ENCODE measurements around the gene ZNF423. TPM values are rescaled to one million over a fixed set of nuclear protein-coding genes. Genes with fewer than 3 reads are reported as not detected.
"Not testable (repeated sequence)": the region's sequence is repeated elsewhere in the genome, so short reads cannot be mapped to it uniquely, and the experiment has no call there.

Gene ZNF423
- total and polyA plus RNA-seq, 2 donors = 6.4 to 14.0 TPM

DNA sequence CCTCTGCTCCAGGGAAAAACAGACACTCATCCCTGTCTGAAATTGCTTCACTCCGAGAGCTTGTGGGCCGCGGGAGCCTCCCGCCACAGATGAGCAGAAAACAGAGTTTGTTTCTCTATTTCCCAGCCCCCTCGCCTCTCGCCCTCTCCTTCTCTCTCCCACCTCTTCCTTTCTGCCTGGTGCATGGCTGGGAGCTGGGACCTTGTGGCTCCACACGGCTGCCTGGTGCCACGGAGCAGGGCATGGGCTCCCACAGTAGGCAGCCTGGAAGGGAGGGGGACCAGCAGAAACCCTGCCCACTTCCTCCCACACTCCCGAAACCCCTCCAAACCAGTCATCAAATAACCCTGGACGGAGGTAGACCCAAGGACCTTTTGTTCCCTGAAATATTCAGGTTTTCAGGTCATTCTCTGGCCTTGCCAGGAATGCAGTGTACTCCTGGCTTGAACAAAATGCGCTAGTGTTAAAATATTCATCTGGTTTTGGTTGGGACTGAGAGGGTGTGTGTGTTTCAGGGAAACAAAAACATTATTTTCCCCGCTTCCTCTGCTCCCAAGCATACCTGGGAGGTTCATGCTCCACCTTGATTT is 277.4 kb downstream of the ZNF423 start:
- H3K4me1 ChIP-seq (ENCODE audit: insufficient read depth) = peaks cover 2% of the 10 kb centered on the region
- WGBS = 91% methylated on average over 12 of the region's 12 CpGs

DNA sequence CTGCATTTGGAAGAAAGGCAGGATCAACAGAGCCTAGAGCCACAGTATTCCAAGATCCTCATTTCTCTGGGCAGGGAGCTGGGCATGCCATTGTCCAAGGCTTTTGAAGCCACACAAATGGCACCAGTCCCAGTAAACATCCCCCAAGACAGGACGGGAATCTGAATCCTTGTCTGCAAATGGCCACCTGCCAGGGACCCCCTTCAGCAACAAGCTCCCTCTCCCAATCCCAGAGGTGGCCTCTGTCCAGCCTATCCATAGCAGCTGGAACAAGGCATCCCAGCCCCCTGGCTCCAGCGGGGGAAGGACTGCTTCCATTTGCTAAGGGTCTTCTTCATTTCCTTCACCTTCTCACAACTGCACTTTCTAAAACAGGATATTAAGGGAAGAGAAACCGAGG is 277.9 kb downstream of the ZNF423 start:
- Histone ChIP-seq H3K4me3 (ENCODE audit: low read depth, low read length) (no peak overlapping the region), H3K27ac (ENCODE audit: low read depth) (no peak overlapping the region), H3K4me1 (ENCODE audit: insufficient read depth) (peaks cover 2% of the 10 kb centered on the region), H3K36me3 (ENCODE audit: insufficient read depth) (no peaks in the 10 kb centered on the region)
- DNase-seq (ENCODE audit: extremely low spot score) = no peak
- 83% methylated on average over 3 of the region's 3 CpGs for WGBS

More for the DNA sequence above, 277.4 kb downstream of the ZNF423 start:
- no peak for DNase-seq (ENCODE audit: extremely low spot score)
- Histone ChIP-seq H3K4me3 (ENCODE audit: low read depth, low read length) (no peak overlapping the region), H3K36me3 (ENCODE audit: insufficient read depth) (no peaks in the 10 kb centered on the region), H3K27ac (ENCODE audit: low read depth) (no peak overlapping the region)

DNA sequence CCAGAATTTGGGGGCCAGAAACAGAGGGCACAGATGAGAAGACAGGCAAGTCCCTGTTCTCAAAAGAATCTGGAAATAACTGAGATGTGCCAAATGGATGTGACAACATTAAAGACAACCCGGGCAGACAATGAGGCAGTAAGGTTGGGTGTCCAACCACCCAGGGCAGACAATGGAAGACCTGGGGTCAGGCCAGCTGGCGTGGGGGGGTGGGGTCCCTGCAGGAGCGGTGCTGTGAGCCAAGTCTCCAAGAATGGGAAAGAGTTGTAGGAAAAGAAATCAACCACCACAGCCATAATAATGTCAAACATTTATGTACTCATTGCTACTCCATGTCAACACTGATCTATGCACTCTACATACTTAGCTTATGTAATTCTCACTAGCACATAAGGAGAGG is 279.0 kb downstream of the ZNF423 start:
- DNase-seq (ENCODE audit: extremely low spot score) = no peak
- H3K27ac ChIP-seq (ENCODE audit: low read depth) = no peak overlapping the region
- WGBS = 78% methylated on average over 3 of the region's 3 CpGs
- no peak overlapping the region for H3K4me3 ChIP-seq (ENCODE audit: low read depth, low read length)
- H3K4me1 ChIP-seq (ENCODE audit: insufficient read depth) = peaks cover 2% of the 10 kb centered on the region
- H3K36me3 ChIP-seq (ENCODE audit: insufficient read depth) = no peaks in the 10 kb centered on the region

DNA sequence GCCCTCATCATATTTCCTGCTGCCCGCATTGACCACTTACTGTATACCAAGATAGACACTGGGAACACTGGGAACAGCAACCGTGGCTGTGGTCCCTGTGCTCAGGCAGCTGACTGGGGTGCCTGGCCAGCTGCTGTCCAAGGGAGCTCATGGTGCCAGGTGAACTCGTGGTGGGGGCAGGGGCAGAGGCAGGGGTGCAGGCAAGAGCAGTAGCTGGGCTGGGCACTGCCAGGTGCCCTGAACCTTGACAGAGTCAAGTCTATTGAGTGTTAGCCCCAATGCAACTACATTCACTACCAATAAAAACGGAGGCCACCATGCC is 279.8 kb downstream of the ZNF423 start:
- Histone ChIP-seq H3K36me3 (ENCODE audit: insufficient read depth) (no peaks in the 10 kb centered on the region), H3K4me1 (ENCODE audit: insufficient read depth) (peaks cover 2% of the 10 kb centered on the region), H3K27ac (ENCODE audit: low read depth) (no peak overlapping the region), H3K4me3 (ENCODE audit: low read depth, low read length) (no peak overlapping the region)
- no peak for DNase-seq (ENCODE audit: extremely low spot score)
- 92% methylated on average over 4 of the region's 4 CpGs for WGBS

DNA sequence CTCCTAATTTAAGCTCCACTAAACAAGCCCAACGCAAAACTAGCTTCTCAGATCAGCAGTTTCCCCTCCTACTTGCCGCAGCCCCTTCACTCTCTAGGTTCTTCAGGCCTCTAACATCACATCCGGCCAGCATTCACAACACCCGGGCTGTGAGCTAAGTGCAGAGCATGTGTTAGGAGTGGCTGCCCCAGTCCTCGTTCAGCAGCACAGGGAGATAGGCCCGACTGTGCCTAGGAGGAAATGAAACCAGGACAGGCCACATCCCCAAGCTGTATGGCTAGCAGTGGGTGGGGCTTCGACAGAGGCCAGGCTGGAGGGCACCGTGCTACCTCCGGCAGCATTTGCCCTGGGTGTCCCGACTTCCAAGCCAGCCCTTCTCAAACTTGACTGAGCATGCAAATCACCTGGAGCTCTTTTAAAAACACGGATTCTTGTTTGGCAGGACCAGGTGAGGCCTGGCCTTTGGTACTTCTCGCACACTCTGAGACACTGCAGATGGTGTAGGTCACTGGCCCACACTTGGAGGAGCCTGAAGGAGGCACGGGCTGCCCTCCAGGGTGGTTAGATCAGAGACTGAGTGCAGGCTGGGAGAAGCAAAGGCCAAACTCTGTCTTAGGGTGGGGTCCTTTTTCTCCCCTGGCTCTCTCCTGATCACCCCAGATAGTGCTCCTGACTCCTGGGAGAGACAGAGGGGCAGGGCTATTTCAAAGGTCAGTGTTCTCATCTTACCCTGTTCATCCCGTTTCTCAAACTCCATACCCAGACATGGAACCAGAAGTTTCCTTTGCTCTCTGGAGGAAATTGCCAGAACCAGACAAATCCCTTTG is 280.4 kb downstream of the ZNF423 start:
- no peak for DNase-seq (ENCODE audit: extremely low spot score)
- no peak overlapping the region for H3K4me3 ChIP-seq (ENCODE audit: low read depth, low read length)
- WGBS = 62% methylated on average over 14 of the region's 14 CpGs

DNA sequence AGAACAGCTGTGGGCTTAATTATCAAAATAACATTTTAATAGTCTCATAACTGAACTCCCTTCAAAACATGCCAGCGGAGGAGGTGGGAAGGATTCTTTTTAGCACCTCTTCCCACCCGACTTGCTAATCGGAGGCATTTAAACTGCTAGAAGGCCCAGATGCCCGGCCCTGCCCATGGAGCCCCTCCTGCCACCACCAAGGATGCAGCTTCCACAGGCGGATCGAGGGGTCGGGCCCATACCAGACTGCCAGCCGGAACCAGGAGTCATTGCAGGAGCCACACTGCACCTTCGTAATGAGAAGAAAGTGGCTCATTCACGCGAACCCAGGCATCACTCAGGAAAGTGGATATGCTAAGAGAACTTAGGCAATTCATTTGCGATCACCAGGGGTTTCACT is 281.1 kb downstream of the ZNF423 start:
- Histone ChIP-seq H3K27ac (ENCODE audit: low read depth) (no peak overlapping the region), H3K4me1 (ENCODE audit: insufficient read depth) (peaks cover 2% of the 10 kb centered on the region), H3K4me3 (ENCODE audit: low read depth, low read length) (no peak overlapping the region), H3K36me3 (ENCODE audit: insufficient read depth) (no peaks in the 10 kb centered on the region)
- no peak for DNase-seq (ENCODE audit: extremely low spot score)
- WGBS = 92% methylated on average over 12 of the region's 12 CpGs

More for the DNA sequence above, 280.4 kb downstream of the ZNF423 start:
- Histone ChIP-seq H3K27ac (ENCODE audit: low read depth) (no peak overlapping the region), H3K4me1 (ENCODE audit: insufficient read depth) (peaks cover 2% of the 10 kb centered on the region), H3K36me3 (ENCODE audit: insufficient read depth) (no peaks in the 10 kb centered on the region)

DNA sequence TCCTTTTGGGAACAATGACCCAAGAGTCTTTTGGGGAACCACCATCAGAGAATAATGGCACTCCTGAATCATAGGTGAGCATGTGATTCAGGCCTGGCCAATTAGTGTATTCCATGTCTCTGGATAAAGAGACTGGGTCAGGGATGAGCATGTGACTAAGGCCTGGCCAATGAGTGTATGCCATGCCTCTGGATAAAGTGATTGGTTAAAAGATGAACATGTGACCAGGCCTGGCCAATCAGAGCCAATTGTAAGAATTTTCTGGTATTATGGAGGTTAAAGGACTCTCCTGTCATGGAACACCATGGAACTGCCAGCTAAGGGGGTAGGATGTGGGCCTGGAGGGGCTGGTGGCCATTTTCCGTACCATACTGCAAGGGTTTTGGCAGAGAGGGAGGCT is 288.0 kb downstream of the ZNF423 start:
- H3K27ac ChIP-seq (ENCODE audit: low read depth) = no peak overlapping the region
- H3K4me3 ChIP-seq (ENCODE audit: low read depth, low read length) = no peak overlapping the region
- peaks cover 1% of the 10 kb centered on the region for H3K4me1 ChIP-seq (ENCODE audit: insufficient read depth)
- DNase-seq (ENCODE audit: extremely low spot score) = no peak
- WGBS = 95% methylated on average over 1 of the region's 1 CpG
- H3K36me3 ChIP-seq (ENCODE audit: insufficient read depth) = no peaks in the 10 kb centered on the region

DNA sequence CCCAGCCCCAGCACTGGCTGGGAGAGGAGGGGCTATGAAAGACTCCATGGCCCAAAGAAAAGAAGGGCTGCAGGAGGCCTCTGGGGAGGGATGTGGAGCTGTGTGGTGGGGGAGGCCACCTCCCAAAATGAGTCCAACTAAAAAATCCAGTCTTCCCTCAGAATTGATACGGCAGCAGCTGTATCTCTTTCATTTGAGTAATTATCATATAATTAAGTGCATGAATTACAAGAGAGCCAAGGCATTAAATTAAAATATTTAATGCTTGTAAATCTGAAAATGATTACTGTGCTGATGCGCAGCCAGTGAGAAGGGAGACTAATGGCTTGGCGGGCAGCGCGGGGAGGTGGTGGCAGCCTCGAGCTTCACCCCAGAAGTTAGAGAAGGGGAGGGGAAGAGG is 289.5 kb downstream of the ZNF423 start:
- no peak overlapping the region for H3K27ac ChIP-seq (ENCODE audit: low read depth)
- no peaks in the 10 kb centered on the region for H3K36me3 ChIP-seq (ENCODE audit: insufficient read depth)
- no peak for DNase-seq (ENCODE audit: extremely low spot score)
- WGBS = 96% methylated on average over 6 of the region's 6 CpGs
- no peak overlapping the region for H3K4me3 ChIP-seq (ENCODE audit: low read depth, low read length)
- peaks cover 1% of the 10 kb centered on the region for H3K4me1 ChIP-seq (ENCODE audit: insufficient read depth)

DNA sequence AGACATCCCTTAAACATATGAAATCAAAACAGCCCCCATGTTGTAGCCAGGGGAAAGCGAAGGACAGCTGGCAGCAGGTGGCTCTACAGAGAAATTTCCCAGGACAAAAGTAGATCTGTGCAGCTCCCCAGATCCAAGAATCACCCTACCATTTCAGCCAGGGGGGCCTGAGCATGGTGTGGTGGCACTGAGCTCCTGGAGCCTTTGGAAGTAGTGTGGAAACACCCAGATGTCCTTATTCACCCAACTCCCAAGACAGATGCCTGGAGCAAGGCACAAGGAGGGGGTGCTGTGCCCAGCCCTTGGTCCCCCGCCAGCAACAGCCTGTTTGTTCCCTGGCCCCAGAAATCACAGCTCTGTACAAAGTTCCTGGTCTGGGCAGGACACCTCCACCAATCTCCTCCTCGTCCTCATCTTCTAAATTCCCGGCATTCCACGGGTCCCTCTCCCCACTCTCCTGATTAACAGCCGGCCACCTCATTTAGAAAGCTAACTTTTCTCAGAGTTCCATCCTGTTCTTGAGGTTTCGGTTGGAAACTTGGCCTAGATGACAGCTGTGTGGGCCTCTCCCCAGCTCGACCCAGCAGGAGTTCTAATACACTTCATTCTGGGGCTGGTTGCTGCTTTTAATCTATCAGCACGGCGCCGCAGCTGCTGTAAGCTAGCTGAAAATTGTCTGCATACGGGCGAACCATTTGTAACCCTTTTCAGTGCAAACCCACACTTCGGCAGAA is 291.2 kb downstream of the ZNF423 start:
- 57% methylated on average over 14 of the region's 14 CpGs for WGBS
- H3K4me1 ChIP-seq (ENCODE audit: insufficient read depth) = peaks cover 1% of the 10 kb centered on the region
- no peak overlapping the region for H3K27ac ChIP-seq (ENCODE audit: low read depth)
- H3K4me3 ChIP-seq (ENCODE audit: low read depth, low read length) = no peak overlapping the region
- DNase-seq (ENCODE audit: extremely low spot score) = no peak
- H3K36me3 ChIP-seq (ENCODE audit: insufficient read depth) = no peaks in the 10 kb centered on the region

DNA sequence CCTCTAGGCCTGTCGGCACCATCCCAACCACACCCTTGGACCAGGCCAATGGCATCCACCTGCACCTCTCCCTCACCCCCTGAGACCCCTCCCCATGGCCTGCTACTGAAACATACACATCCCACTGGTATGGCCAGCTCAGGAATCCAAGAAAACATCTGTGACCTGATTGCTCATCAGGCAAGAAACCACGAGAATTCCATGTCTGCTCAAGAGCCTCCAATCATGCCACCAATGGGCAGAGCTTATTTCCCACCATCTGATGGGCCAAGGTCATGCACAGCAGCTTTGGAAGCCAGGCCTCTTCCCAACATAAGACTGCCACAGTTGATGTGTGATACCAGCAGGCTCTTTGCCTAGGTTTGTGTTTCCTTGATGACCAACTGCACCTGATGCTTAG is 292.2 kb downstream of the ZNF423 start:
- 92% methylated on average over 2 of the region's 2 CpGs for WGBS
- Histone ChIP-seq H3K27ac (ENCODE audit: low read depth) (no peak overlapping the region), H3K4me3 (ENCODE audit: low read depth, low read length) (no peak overlapping the region), H3K36me3 (ENCODE audit: insufficient read depth) (no peaks in the 10 kb centered on the region), H3K4me1 (ENCODE audit: insufficient read depth) (peaks cover 1% of the 10 kb centered on the region)
- DNase-seq (ENCODE audit: extremely low spot score) = no peak

DNA sequence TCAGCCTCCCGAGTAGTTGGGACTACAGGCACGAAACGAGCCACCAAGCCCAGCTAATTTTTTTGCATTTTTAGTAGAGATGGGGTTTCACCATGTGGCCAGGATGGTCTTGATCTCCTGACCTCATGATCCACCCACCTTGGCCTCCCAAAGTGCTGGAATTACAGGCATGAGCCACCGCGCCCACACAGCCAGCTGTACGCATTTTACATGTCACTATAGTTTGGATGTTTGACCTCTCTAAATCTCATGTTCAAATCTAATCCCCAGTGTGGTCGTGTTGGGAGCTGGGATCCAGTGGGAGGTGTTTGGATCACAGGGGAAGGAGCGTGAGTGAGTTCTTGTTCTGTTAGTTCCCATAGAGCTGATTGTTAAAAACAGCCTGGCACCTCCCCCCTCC is 293.0 kb downstream of the ZNF423 start:
- not testable (repeated sequence) for H3K36me3 ChIP-seq (ENCODE audit: insufficient read depth); H3K4me3 ChIP-seq (ENCODE audit: low read depth, low read length); H3K27ac ChIP-seq (ENCODE audit: low read depth); H3K4me1 ChIP-seq (ENCODE audit: insufficient read depth); DNase-seq (ENCODE audit: extremely low spot score)
- 84% methylated on average over 8 of the region's 8 CpGs for WGBS

DNA sequence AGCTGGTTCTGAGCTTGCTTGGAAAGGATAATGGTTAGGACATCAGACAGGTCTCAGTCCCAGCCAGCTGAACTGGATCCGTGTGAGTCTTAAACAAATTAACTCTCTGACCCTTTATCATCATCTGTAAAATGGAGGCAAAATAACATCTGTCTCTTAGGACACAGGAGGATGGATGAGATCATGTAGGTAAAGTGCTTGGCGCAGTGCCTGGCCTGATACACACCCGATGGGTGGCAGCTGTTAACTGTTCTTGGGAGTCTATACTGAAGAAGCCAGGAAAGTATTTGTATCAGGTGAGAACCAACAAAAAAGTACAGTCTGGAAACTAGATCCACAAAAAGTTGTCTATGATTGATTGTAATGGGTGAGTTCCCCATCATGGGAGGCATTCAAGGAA is 293.7 kb downstream of the ZNF423 start:
- H3K27ac ChIP-seq (ENCODE audit: low read depth) = no peak overlapping the region
- no peak overlapping the region for H3K4me3 ChIP-seq (ENCODE audit: low read depth, low read length)
- WGBS = 85% methylated on average over 3 of the region's 3 CpGs
- H3K4me1 ChIP-seq (ENCODE audit: insufficient read depth) = peaks cover 1% of the 10 kb centered on the region
- DNase-seq (ENCODE audit: extremely low spot score) = no peak
- H3K36me3 ChIP-seq (ENCODE audit: insufficient read depth) = no peaks in the 10 kb centered on the region

DNA sequence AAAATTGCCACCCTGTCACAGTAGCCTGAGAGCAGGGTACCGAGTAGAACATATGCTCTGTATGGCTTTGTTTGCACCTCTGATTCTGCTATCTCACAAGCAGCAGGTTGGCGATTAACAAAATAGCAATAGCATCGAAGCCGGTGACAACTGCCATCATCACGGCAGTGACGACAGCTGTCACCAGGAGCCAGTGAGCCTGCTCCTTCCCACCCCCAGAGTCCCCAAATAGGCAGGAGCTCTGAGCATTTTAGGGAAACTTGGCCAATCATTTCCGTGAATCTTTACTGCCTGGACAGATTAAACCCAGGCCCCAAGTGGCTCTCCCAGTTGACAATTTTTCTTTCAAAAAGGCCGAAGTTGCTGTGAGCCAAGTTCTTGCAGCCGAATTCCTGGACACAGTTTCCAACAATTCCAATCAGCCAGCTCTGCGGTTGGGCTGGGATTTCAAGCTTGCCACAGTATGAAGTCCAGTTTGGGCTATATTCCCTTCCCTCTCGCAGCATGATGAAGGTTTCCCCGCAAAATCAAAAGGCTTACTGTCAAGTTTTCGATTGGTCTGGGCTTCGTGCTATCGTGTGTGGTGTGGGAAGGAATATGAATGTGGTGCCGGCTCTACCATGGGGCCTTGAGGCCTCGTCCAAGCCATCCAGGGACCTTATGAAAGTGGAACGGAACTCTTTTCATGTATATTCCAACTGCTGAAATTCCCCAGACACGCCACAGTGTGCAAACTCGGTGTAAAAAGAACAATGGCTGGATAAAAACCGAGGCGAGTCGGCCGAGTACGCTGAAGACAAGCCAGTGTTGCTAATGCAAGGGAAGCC is 295.7 kb downstream of the ZNF423 start:
- H3K4me3 ChIP-seq (ENCODE audit: low read depth, low read length) = no peak overlapping the region
- peak overlapping the region; percentile 2 for H3K27ac ChIP-seq (ENCODE audit: low read depth)
- H3K4me1 ChIP-seq (ENCODE audit: insufficient read depth) = peaks cover 1% of the 10 kb centered on the region
- 73% methylated on average over 25 of the region's 25 CpGs for WGBS
- H3K36me3 ChIP-seq (ENCODE audit: insufficient read depth) = no peaks in the 10 kb centered on the region
- DNase-seq (ENCODE audit: extremely low spot score) = no peak

Data from urinary bladder (tissue), 4 donors.